Skeletal muscle satellite cell (primary cell): ENCODE measurements around the gene SLC48A1.

Source experiments
- H3K27me3 ChIP-seq: 2 replicates; pipeline ENCODE4 v1.7.0; 2013; ENCODE audit warnings: low read length; ENCODE audit not compliant: control insufficient read depth, insufficient read depth
- H3K36me3 ChIP-seq: 2 replicates; pipeline ENCODE4 v1.7.0; 2013; ENCODE audit warnings: mild to moderate bottlenecking, control low read depth, low read length; ENCODE audit not compliant: insufficient read depth
- H3K4me1 ChIP-seq: 2 replicates; pipeline ENCODE4 v1.7.0; 2013; ENCODE audit warnings: low read length; ENCODE audit not compliant: control insufficient read depth, insufficient read depth
- H3K4me2 ChIP-seq: 2 replicates; pipeline ENCODE4 v1.7.0; 2013; ENCODE audit warnings: mild to moderate bottlenecking, low read length
- H3K4me3 ChIP-seq: 2 replicates; pipeline ENCODE4 v1.7.0; 2013; ENCODE audit warnings: low read length
- H3K9ac ChIP-seq: 2 replicates; pipeline ENCODE4 v1.7.0; 2013; ENCODE audit warnings: mild to moderate bottlenecking, low read depth, low read length, moderate library complexity
- H3K9me3 ChIP-seq: replicated peaks from 2 replicates; pipeline ENCODE4 v1.7.0; 2013; ENCODE audit warnings: mild to moderate bottlenecking, control low read depth, low read length

Gene SLC48A1

GRCh38 chr12:47791351-47791746 is 18.3 kb downstream of the SLC48A1 start:
- Histone ChIP-seq H3K9ac (no peak overlapping the region), H3K4me3 (no peak overlapping the region), H3K4me1 (no peaks in the 10 kb centered on the region), H3K9me3 (no peaks in the 10 kb centered on the region), H3K4me2 (no peak overlapping the region), H3K27me3 (no peaks in the 10 kb centered on the region), H3K36me3 (peaks cover 88% of the 10 kb centered on the region)

GRCh38 chr12:47791874-47792273 is 18.8 kb downstream of the SLC48A1 start:
- H3K27me3 ChIP-seq: no peaks in the 10 kb centered on the region
- no peak overlapping the region for H3K9ac ChIP-seq
- peaks cover 87% of the 10 kb centered on the region for H3K36me3 ChIP-seq
- no peak overlapping the region for H3K4me2 ChIP-seq
- H3K9me3 ChIP-seq: no peaks in the 10 kb centered on the region
- H3K4me1 ChIP-seq: no peaks in the 10 kb centered on the region
- no peak overlapping the region for H3K4me3 ChIP-seq

GRCh38 chr12:47793015-47793681 is 20.1 kb downstream of the SLC48A1 start:
- H3K9ac ChIP-seq: no peak overlapping the region
- no peaks in the 10 kb centered on the region for H3K9me3 ChIP-seq
- H3K4me1 ChIP-seq: no peaks in the 10 kb centered on the region
- H3K4me2 ChIP-seq: no peak overlapping the region
- H3K4me3 ChIP-seq: no peak overlapping the region
- no peaks in the 10 kb centered on the region for H3K27me3 ChIP-seq
- peaks cover 84% of the 10 kb centered on the region for H3K36me3 ChIP-seq

GRCh38 chr12:47794679-47795078 is 21.6 kb downstream of the SLC48A1 start:
- Histone ChIP-seq H3K4me2 (no peak overlapping the region), H3K4me3 (no peak overlapping the region), H3K9ac (no peak overlapping the region), H3K36me3 (peaks cover 78% of the 10 kb centered on the region), H3K27me3 (no peaks in the 10 kb centered on the region), H3K9me3 (no peaks in the 10 kb centered on the region), H3K4me1 (peaks cover 3% of the 10 kb centered on the region)

GRCh38 chr12:47795121-47795813 is 22.2 kb downstream of the SLC48A1 start:
- no peaks in the 10 kb centered on the region for H3K9me3 ChIP-seq
- no peak overlapping the region for H3K4me3 ChIP-seq
- H3K36me3 ChIP-seq: peaks cover 73% of the 10 kb centered on the region
- H3K9ac ChIP-seq: no peak overlapping the region
- no peak overlapping the region for H3K4me2 ChIP-seq
- H3K4me1 ChIP-seq: peaks cover 9% of the 10 kb centered on the region
- no peaks in the 10 kb centered on the region for H3K27me3 ChIP-seq

GRCh38 chr12:47795814-47796411 is 22.9 kb downstream of the SLC48A1 start:
- peaks cover 67% of the 10 kb centered on the region for H3K36me3 ChIP-seq
- H3K4me2 ChIP-seq: no peak overlapping the region
- no peak overlapping the region for H3K4me3 ChIP-seq
- H3K27me3 ChIP-seq: no peaks in the 10 kb centered on the region
- no peak overlapping the region for H3K9ac ChIP-seq
- H3K4me1 ChIP-seq: peaks cover 10% of the 10 kb centered on the region
- no peaks in the 10 kb centered on the region for H3K9me3 ChIP-seq

- H3K36me3 ChIP-seq: peaks cover 57% of the 10 kb centered on the region
- no peak overlapping the region for H3K9ac ChIP-seq
- H3K9me3 ChIP-seq: no peaks in the 10 kb centered on the region
- no peak overlapping the region for H3K4me2 ChIP-seq
- no peak overlapping the region for H3K4me3 ChIP-seq
- no peaks in the 10 kb centered on the region for H3K27me3 ChIP-seq
- peaks cover 17% of the 10 kb centered on the region for H3K4me1 ChIP-seq
Observed at GRCh38 chr12:47797441-47797840, 24.4 kb downstream of the SLC48A1 start.

GRCh38 chr12:47798382-47798948 is 25.4 kb downstream of the SLC48A1 start:
- Histone ChIP-seq H3K27me3 (no peaks in the 10 kb centered on the region), H3K9ac (no peak overlapping the region), H3K4me2 (no peak overlapping the region), H3K4me3 (no peak overlapping the region), H3K9me3 (no peaks in the 10 kb centered on the region), H3K36me3 (peaks cover 57% of the 10 kb centered on the region), H3K4me1 (peaks cover 17% of the 10 kb centered on the region)

- no peak overlapping the region for H3K4me3 ChIP-seq
- no peaks in the 10 kb centered on the region for H3K9me3 ChIP-seq
- H3K27me3 ChIP-seq: no peaks in the 10 kb centered on the region
- peaks cover 57% of the 10 kb centered on the region for H3K36me3 ChIP-seq
- peaks cover 17% of the 10 kb centered on the region for H3K4me1 ChIP-seq
- H3K4me2 ChIP-seq: peak overlapping the region; percentile 14
- peak overlapping the region; percentile 13 for H3K9ac ChIP-seq
Observed at GRCh38 chr12:47799357-47799955, 26.4 kb downstream of the SLC48A1 start.

- Histone ChIP-seq H3K9ac (no peak overlapping the region), H3K4me1 (peaks cover 24% of the 10 kb centered on the region), H3K36me3 (peaks cover 57% of the 10 kb centered on the region), H3K27me3 (no peaks in the 10 kb centered on the region), H3K4me3 (no peak overlapping the region), H3K4me2 (no peak overlapping the region), H3K9me3 (no peaks in the 10 kb centered on the region)
Observed at GRCh38 chr12:47800582-47800981, 27.5 kb downstream of the SLC48A1 start.

GRCh38 chr12:47801170-47801903 is 28.3 kb downstream of the SLC48A1 start:
- H3K4me3 ChIP-seq: no peak overlapping the region
- peaks cover 31% of the 10 kb centered on the region for H3K4me1 ChIP-seq
- no peak overlapping the region for H3K9ac ChIP-seq
- H3K36me3 ChIP-seq: peaks cover 57% of the 10 kb centered on the region
- H3K4me2 ChIP-seq: no peak overlapping the region
- no peaks in the 10 kb centered on the region for H3K27me3 ChIP-seq
- no peaks in the 10 kb centered on the region for H3K9me3 ChIP-seq
